ENCODE measurements around the gene IL13RA1.

GRCh38 chrX:118761939-118762707 lies 34.7 kb downstream of the IL13RA1 start:
- TF ChIP-seq, protein P1, sequence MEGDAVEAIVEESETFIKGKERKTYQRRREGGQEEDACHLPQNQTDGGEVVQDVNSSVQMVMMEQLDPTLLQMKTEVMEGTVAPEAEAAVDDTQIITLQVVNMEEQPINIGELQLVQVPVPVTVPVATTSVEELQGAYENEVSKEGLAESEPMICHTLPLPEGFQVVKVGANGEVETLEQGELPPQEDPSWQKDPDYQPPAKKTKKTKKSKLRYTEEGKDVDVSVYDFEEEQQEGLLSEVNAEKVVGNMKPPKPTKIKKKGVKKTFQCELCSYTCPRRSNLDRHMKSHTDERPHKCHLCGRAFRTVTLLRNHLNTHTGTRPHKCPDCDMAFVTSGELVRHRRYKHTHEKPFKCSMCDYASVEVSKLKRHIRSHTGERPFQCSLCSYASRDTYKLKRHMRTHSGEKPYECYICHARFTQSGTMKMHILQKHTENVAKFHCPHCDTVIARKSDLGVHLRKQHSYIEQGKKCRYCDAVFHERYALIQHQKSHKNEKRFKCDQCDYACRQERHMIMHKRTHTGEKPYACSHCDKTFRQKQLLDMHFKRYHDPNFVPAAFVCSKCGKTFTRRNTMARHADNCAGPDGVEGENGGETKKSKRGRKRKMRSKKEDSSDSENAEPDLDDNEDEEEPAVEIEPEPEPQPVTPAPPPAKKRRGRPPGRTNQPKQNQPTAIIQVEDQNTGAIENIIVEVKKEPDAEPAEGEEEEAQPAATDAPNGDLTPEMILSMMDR (IDR thresholded peaks at IDR 0.05): no peak; the same call in 1 of the 2 replicates
- TF ChIP-seq ZFX (IDR thresholded peaks at IDR 0.05; ENCODE audit: borderline replicate concordance): no peak

All from 22Rv1 (cell line).